Limb (tissue), 2 donors: ENCODE data around the gene PTPRU.

Source experiments
- DNase-seq, 2 donors: peaks; one replicate each; pipeline ENCODE4 v3.0.0-alpha.2; 2016; ENCODE audit errors: extremely low spot score in 2 of 2

PTPRU gene

DNA sequence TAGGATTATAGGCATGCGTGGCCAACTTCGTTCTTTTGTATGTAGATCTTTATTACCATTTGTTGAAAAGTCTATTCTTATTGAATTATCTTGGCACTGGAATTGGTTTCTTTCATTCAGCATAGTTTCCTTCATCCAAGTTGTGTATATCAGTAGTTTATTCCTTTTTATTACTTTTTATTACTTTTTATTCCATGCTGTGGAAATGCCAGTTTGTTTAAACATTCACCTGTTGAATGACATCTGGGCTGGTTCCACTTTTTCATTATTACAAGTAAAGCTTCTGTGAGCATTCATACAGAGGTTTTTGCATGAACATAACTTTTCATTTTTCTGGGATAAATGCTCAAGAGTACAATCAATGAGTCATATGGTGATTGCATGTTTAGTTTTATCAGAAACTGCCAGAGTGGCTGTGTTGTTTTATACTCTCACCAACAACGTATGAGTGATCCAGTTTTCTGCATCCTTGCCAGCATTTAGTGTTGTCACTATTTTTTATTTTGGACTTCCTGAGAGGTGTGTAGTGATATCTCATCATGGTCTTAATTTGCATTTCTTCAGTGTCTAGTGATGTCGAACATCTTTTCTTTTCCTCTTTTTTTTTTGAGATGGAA is 28.6 kb downstream of the PTPRU start:
- DNase-seq, result no peak

DNA sequence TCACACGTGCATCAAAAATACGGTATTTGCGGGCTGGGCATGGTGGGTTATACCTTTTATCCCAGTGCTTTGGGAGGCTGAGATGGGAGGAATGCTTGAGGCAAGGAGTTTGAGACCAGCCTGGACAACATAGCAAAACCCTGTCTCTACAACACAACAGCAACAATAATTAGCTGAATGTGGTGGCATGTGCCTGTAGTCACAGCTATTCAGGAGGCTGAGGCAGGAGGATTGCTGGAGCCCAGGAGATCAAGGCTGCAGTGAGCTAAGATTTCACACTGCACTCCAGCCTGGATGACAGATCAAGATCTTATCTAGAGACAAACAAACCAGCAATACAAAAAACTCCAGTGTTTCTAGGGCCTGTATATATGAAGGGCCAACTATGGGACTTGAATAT is 30.6 kb downstream of the PTPRU start:
- no peak for DNase-seq

DNA sequence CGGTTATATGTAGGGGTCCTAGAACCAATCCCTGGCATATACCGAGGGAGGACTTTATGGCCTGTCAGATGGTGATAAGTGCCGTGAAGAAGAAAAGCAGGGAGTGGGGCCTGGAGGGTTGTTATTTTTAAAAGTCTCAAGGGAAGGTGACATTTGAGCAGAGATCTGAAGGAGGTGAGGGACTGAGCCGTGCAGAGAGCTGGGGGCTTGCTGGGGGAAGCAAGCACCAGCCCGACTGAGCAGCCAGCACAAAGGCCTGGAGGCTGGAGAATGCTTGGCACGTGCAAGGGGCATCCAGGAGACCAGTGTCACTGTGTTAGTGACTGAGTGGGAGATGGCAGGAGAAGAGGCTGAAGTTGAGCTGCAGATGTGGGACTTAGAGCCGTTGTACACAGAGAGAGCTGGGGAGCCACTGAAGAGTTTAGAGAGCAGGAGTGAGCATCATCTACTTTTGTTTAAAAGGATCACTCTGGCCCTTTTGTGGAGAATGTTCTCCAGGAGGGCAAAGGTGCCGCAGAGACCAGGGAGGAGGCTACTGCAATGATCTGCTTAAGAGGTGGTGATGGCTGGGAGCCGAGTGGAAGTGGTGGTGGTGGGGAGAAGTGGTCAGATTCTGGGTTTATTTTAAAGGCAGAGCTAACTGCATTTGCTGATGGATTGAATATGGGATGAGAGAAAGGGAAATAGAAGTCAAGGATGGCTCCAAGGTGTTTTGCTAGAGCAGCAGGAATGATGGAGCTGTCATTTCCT is 31.2 kb downstream of the PTPRU start:
- no peak for DNase-seq

- DNase-seq, result peak; percentile 29 to 59
These were observed 33.1 kb downstream of the PTPRU start for GRCh38 chr1:29269382-29269781.

DNA sequence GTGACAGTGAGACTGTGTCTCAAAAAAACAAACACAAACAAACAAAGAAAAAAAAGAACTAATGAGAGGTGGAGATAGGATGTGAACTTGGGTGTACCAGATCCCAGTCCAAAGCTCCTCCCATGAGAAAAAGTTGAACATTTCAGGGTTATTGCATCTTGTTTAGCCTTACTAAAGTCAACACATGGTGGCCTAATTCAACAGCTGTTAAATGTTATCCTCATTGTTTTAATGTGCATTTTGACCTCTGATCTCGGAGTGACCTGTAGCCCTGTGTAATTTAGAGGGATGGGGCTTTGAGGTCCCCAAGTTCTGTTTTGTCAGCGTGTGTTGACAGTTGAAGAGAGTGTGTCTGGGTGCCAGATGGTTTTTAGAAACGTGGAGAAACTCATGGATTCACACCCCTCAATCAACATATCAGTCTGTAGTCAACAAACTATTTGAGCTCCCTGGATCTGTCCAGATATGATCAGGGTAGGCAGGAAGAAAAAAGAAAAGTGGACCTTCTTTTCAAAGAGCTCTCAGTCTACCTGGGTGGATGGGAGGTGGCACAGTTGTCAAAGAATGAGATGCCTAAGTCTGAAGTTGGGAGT is 34.7 kb downstream of the PTPRU start:
- no peak for DNase-seq

DNA sequence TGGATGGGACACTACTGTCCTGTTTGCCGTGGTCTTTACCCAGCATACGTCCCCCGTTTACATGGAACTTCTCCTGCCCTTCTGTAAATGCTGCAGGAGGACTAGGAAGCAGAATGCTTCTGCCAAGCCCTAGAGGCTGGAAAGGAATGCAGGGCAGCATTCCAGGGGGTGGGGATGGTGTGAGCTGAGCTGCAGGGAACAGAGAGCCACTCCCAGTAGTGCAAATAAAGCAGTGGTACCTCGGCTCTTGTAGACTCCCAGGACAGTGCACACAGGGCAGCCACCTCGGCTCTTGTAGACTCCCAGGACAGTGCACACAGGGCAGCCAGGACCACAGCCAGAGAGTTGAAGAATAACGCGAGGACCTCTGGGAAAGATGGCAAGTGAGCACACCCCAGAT is 35.4 kb downstream of the PTPRU start:
- DNase-seq, result peak; percentile 72

DNA sequence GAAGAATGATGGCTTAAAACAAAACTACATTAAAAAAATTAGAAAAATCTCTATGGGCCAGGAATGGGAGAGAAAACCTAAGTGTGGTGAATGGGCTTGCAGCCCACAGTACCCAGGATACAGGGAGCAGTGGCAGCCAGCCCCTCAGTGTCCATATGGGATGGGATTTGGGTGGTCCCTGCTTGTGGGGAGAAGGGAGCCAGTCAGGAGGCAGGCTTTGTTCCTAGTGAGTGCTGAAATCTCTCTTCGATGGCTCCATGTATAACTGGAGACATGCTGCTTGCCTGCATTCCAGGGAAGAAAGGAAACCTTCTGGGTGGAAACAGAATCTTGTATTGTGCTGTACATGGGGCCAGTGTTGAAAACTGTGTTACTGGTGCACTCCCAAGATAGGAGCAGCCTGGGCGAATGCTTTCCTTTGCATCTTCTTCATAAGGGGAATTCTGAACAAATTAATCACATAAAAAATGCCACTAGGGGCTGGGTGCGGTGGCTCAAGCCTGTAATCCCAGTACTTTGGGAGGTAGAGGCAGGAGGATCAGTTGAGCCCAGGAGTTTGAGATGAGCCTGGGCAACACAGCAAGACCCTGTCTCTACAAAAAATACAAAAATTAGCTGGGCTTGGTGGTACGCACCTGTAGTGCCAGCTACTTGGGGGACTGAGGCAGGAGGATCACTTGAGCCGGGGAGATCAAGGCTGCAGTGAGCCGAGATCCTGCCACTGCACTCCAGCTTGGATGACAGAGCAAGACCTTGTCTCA is 36.0 kb downstream of the PTPRU start:
- DNase-seq, result peak in 1 of 2 donors; percentile 19

DNA sequence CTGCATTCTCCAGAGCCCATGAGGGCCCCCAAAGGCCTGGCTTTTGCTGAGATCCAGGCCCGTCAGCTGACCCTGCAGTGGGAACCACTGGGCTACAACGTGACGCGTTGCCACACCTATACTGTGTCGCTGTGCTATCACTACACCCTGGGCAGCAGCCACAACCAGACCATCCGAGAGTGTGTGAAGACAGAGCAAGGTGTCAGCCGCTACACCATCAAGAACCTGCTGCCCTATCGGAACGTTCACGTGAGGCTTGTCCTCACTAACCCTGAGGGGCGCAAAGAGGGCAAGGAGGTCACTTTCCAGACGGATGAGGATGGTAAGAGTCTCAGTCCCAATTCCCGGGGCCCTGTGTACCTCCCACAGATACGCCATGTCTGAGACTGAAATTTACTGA is 39.1 kb downstream of the PTPRU start:
- no peak for DNase-seq

- DNase-seq, result no peak
These were observed 41.8 kb downstream of the PTPRU start for GRCh38 chr1:29278124-29278523.

- no peak for DNase-seq
These were observed 43.1 kb downstream of the PTPRU start for GRCh38 chr1:29279406-29279805.

- no peak for DNase-seq
These were observed 43.6 kb downstream of the PTPRU start for GRCh38 chr1:29279951-29280391.

DNA sequence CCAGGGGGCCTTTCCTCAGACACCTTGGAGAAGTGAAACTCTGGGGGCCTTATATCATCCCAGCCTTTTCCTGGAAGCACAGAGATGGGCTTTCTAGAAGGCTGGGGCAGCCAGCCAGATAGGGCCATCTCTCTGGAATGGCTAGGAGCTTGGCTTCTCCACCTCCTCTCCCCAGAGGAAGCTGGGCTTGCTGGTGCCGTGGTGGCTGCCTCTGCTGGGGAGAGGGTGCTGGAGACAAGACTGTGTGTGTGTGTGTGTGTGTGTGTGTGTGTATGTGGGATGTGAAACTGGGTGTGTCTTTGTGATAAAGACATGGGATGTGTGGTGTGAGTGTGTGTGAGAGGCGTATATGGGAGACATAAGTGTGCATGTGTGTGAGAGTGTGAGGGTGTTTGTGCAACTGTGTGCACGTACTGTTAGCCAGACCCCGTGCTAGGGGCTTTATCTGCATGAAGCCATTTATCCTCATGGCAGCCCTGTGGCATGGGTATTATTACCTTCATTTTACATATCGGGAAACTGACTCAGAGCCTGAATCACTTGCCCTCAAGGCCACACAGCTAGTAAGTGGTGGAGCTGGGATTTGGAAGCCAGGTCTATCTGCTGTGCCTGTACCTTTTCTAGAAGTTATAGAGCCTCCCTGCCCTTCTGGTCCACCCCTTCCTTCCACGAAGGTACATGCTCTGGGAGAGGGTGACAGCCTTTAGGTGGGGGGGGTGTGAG is 44.2 kb downstream of the PTPRU start:
- no peak for DNase-seq

- DNase-seq, result no peak
These were observed 45.2 kb downstream of the PTPRU start for GRCh38 chr1:29281571-29281970.

DNA sequence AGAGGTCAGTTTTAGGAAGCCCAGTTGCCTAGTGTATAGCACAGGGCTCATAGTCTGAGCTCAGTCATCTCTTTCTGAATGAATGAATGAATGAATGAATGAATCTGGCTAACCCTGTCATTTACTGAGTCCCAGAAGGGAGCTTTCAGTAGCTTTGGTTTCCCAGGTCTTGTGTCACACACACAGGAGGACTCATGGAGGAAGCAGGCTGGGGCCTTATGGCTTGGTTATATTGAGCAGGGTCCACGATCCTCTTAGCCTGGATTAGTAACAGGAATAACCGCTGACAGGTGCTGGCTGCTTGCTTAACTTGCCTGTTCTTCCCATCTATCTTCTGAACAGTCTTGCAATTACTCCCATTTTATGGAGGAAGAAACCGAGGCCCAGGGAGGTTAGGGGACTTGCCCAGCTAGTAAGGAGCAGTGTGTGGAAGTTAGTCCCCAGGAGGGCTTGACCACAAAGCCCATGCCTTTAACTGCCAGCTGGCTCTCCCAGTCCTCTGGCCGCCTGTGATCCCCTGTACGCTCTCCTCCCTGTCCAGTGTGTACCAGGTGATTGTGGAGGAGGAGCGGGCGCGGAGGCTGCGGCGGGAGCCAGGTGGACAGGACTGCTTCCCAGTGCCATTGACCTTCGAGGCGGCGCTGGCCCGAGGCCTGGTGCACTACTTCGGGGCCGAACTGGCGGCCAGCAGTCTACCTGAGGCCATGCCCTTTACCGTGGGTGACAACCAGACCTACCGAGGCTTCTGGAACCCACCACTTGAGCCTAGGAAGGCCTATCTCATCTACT is 46.0 kb downstream of the PTPRU start:
- DNase-seq, result no peak

DNA sequence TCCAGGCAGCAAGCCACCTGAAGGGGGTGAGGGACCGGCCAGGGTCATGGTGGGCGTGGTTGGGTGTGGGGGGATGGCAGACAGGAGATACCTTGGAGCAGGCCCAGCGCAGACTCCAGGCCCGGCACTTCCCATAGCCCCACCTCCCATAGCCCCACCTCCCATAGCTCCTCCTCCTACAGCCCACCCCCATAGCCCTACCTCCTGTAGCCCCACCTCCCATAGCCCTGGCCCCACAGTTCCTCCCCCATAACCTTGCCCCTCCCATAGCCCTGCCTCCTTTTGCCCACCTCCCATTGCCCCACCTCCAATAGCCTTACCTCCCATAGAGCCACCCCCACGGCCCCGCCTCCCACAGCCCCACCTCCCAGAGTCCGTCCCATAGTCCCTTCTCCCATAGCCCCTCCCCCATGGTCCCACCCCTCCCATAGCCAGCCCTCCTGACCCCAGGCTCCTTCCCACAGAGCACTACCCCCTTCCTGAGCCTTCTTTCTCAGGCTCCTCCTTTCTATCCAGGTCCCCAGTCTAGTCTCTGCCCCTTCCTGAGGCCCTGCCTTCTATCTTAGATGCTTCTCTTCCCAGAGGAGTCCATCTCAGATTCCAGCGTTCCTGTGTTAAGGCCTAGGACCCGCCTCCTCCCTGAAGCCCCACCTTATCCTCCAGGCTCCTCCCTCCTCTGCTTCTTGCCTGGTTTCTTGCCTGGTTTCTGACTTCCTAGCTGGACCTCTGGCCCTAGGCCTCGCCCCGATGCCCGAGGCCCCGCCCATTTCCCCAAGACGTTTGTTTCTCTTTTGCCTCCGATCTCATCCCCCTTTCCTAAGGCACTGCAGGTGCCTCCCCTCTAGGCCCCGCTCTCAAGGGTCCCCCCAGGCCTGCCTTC is 46.8 kb downstream of the PTPRU start:
- DNase-seq, result peak in 1 of 2 donors; percentile 66

DNA sequence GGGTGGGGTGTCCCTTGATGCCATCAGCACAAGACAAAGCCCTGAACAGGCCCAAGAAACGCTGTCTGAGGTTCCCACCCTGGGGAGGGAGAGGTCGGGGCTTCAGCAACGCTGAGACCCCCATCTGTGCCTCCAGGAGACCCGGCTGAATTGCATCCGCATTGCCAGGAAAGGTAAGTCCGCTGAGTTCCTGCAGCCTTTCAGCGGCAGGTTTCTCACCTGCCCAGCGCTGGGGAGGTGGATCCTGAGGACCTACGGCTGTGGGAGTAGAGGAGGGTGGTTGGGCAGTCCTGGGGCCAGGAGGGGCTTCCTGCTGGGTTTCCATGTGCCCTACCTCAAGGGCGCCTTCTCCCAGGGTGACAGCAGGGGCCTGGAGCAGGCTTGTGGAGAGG is 47.5 kb downstream of the PTPRU start:
- no peak for DNase-seq

DNA sequence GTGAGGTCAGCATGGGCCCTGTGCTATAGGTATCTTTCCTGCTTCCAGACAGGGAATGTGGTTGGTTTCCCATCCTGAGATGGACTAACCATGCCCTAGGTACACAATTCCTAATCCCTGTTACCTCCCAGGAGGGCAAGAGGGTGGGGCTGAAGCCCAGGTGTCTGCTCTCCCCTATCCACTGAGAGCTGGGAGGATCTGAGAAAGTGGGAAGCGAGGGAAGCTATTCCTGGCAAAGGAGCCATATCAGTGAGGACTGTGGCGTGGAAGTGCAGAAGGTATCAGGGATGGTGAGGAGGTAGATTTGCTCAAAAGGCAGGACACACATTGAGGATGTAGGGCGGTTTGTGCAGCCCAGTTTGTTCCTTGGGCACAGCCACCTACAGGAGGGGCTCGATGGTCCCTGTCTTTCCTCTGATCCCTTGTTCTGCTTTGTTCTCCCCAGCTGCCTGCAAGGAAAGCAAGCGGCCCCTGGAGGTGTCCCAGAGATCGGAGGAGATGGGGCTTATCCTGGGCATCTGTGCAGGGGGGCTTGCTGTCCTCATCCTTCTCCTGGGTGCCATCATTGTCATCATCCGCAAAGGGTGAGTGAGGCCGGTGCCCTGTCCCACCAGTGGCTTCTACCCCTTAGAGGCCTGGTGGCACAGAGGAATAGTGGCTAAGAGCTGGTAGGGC is 48.1 kb downstream of the PTPRU start:
- DNase-seq, result no peak

GRCh38 chr1:29284961-29285560 is 48.7 kb downstream of the PTPRU start:
- no peak for DNase-seq

DNA sequence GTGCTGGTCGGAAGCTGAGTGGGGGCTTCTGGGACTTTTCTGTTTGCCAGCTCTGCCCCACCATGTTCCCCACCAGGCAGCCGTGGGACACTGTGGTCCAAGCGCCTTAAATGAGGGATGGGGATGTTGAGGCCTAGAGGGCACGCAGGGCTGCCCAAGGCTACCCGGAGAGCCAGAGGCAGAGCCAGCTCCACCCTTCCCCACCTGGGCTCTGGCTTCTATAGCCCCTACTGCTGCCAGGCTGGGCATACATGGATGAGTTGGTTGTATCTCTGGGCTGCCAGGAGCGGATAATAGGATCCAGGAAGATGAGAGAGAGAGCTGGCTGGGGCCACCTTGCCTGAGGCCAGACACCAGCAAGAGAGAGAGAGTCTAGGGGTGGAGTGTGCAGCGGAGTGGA is 49.4 kb downstream of the PTPRU start:
- no peak for DNase-seq
